ENCODE measurements around the gene DGKH.

The DGKH gene

GRCh38 chr13:42007844-42008243 is 40.6 kb upstream of the DGKH start:
- no peaks in the 10 kb centered on the region for H3K9me3 ChIP-seq (ENCODE audit: insufficient read depth, low read length)
- no peaks in the 10 kb centered on the region for H3K79me2 ChIP-seq (ENCODE audit: low read length)
- no peak overlapping the region for H3K4me3 ChIP-seq (ENCODE audit: low read length)
- H3K4me1 ChIP-seq (ENCODE audit: low read length), result no peaks in the 10 kb centered on the region
- H4K20me1 ChIP-seq (ENCODE audit: insufficient read depth, low read length), result no peaks in the 10 kb centered on the region
- no peak overlapping the region for H3K4me2 ChIP-seq (ENCODE audit: low read length)
- TF ChIP-seq CTCF (IDR thresholded peaks at IDR 0.05; ENCODE audit: low read depth, low read length), result no peak
- no peak for TF ChIP-seq EZH2phosphoT487 (IDR thresholded peaks at IDR 0.05; ENCODE audit: low read depth)
- no peak overlapping the region for H3K9ac ChIP-seq (ENCODE audit: low read length)
- no peak overlapping the region for H2AFZ ChIP-seq (ENCODE audit: low read depth, low read length)
- H3K27me3 ChIP-seq (ENCODE audit: low read depth, low read length), result no peaks in the 10 kb centered on the region
- no peaks in the 10 kb centered on the region for H3K36me3 ChIP-seq (replicated peaks; ENCODE audit: low read depth, low read length)
- H3K27ac ChIP-seq (ENCODE audit: low read length), result no peak overlapping the region

GRCh38 chr13:42009057-42009456 is 39.4 kb upstream of the DGKH start:
- Histone ChIP-seq H2AFZ (ENCODE audit: low read depth, low read length) (no peak overlapping the region), H3K9me3 (ENCODE audit: insufficient read depth, low read length) (no peaks in the 10 kb centered on the region), H4K20me1 (ENCODE audit: insufficient read depth, low read length) (no peaks in the 10 kb centered on the region), H3K27me3 (ENCODE audit: low read depth, low read length) (no peaks in the 10 kb centered on the region), H3K79me2 (ENCODE audit: low read length) (no peaks in the 10 kb centered on the region), H3K4me3 (ENCODE audit: low read length) (no peak overlapping the region), H3K27ac (ENCODE audit: low read length) (no peak overlapping the region), H3K36me3 (replicated peaks; ENCODE audit: low read depth, low read length) (no peaks in the 10 kb centered on the region), H3K9ac (ENCODE audit: low read length) (no peak overlapping the region), H3K4me1 (ENCODE audit: low read length) (no peaks in the 10 kb centered on the region), H3K4me2 (ENCODE audit: low read length) (no peak overlapping the region)
- TF ChIP-seq CTCF (IDR thresholded peaks at IDR 0.05; ENCODE audit: low read depth, low read length), result no peak
- TF ChIP-seq EZH2phosphoT487 (IDR thresholded peaks at IDR 0.05; ENCODE audit: low read depth), result no peak

DNA sequence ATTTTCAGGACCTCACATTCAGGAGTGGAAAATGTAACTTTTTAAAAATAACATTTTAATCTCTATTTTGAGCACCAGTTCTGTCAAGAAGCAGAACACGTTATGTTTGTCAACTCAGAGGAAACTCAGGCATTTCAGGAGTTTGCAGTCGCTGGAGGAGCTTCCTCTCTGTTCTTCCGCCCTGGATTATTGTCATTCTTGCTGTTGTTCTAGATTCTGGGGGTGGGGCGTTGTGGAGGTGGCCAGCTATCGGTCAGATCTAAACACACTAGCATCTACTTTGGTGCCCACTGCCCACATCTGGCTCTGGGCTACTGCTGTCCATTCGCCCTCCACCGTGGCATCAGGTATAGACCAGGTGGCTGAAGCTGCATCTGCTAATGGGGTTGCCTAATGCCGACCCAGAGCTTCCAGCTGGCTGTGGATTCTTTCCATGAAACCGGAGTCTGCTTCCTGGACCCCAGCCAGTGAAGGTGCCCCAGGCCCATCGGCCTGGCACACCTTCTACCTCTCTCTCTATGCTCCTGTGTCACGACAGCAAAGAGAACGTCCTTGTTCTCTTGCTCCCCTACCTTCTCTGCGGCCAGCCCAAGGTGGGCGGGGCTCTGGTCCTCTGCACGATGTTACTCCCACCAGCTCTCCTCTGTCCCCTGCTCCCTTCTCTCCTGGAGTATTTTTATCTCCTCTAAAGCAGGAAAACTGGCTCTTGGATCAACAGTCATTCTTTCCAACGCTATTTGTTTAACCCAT is 36.7 kb upstream of the DGKH start:
- Histone ChIP-seq H3K4me3 (ENCODE audit: low read length) (no peak overlapping the region), H3K4me1 (ENCODE audit: low read length) (no peaks in the 10 kb centered on the region), H3K27me3 (ENCODE audit: low read depth, low read length) (0 out of 2 replicates have a peak, but pooled peaks cover 4% of the 10 kb centered on the region), H2AFZ (ENCODE audit: low read depth, low read length) (no peak overlapping the region), H3K9ac (ENCODE audit: low read length) (no peak overlapping the region), H3K27ac (ENCODE audit: low read length) (no peak overlapping the region), H3K9me3 (ENCODE audit: insufficient read depth, low read length) (no peaks in the 10 kb centered on the region), H3K36me3 (replicated peaks; ENCODE audit: low read depth, low read length) (no peaks in the 10 kb centered on the region), H3K4me2 (ENCODE audit: low read length) (no peak overlapping the region), H3K79me2 (ENCODE audit: low read length) (no peaks in the 10 kb centered on the region), H4K20me1 (ENCODE audit: insufficient read depth, low read length) (no peaks in the 10 kb centered on the region)
- TF ChIP-seq CTCF (IDR thresholded peaks at IDR 0.05; ENCODE audit: low read depth, low read length), result no peak
- TF ChIP-seq EZH2phosphoT487 (IDR thresholded peaks at IDR 0.05; ENCODE audit: low read depth), result no peak

DNA sequence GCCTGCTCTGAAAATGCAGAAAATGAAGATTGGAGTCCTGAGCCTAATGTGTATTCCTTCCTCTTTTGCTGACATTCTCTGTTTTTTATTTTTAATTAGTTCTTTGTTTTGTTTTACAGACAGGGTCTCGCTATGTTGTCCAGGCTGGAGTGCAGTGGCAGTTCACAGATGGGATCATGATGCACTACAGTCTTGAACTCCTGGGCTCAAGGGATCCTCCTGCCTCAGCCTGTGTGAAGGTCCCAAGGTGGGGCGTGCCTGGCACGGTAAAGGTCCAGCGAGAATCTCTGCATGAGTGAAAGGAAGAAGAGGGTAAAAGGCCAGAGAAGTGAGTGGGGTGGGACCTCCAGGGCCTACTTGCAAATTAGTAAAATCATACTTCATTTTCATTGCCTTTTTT is 34.3 kb upstream of the DGKH start:
- Histone ChIP-seq H3K9ac (ENCODE audit: low read length) (no peak overlapping the region), H3K27me3 (ENCODE audit: low read depth, low read length) (0 out of 2 replicates have a peak, but pooled peaks cover 4% of the 10 kb centered on the region), H3K4me2 (ENCODE audit: low read length) (no peak overlapping the region), H2AFZ (ENCODE audit: low read depth, low read length) (no peak overlapping the region), H3K36me3 (replicated peaks; ENCODE audit: low read depth, low read length) (no peaks in the 10 kb centered on the region), H3K4me3 (ENCODE audit: low read length) (no peak overlapping the region), H3K79me2 (ENCODE audit: low read length) (no peaks in the 10 kb centered on the region), H3K27ac (ENCODE audit: low read length) (no peak overlapping the region), H3K4me1 (ENCODE audit: low read length) (no peaks in the 10 kb centered on the region), H4K20me1 (ENCODE audit: insufficient read depth, low read length) (no peaks in the 10 kb centered on the region), H3K9me3 (ENCODE audit: insufficient read depth, low read length) (no peaks in the 10 kb centered on the region)
- no peak for TF ChIP-seq EZH2phosphoT487 (IDR thresholded peaks at IDR 0.05; ENCODE audit: low read depth)
- TF ChIP-seq CTCF (IDR thresholded peaks at IDR 0.05; ENCODE audit: low read depth, low read length), result no peak
